ENCODE results near the gene NUCKS1.
A peak's percentile ranks its signal among the peaks of the same experiment; 100 is the strongest.

Gene NUCKS1

GRCh38 chr1:205744403-205744802, 5.6 kb downstream of the NUCKS1 start:
- Histone ChIP-seq H4K20me1 (ENCODE audit: insufficient read depth, low read length) (peaks cover 4% of the 10 kb centered on the region), H2AFZ (ENCODE audit: low read length) (no peak overlapping the region), H3K27ac (ENCODE audit: low read depth, low read length, poor library complexity, severe bottlenecking) (no peak overlapping the region), H3K9me2 (ENCODE audit: low read depth, low read length) (no peaks in the 10 kb centered on the region), H3K4me3 (ENCODE audit: low read depth, low read length, poor library complexity, severe bottlenecking) (no peak overlapping the region), H3K9me3 (ENCODE audit: low read length) (no peaks in the 10 kb centered on the region), H3K9ac (ENCODE audit: low read length) (no peak overlapping the region), H3F3A (ENCODE audit: insufficient read depth, low read length) (no peaks in the 10 kb centered on the region), H3K4me2 (ENCODE audit: low read length) (peak overlapping the region; percentile 41; the same call in 1 of the 2 replicates), H3K36me3 (ENCODE audit: insufficient read depth, low read length) (peaks cover 62% of the 10 kb centered on the region), H3K4me1 (ENCODE audit: insufficient read depth, low read length, severe bottlenecking) (peaks cover 65% of the 10 kb centered on the region), H3K27me3 (ENCODE audit: insufficient read depth, low read length) (no peaks in the 10 kb centered on the region), H3K79me2 (ENCODE audit: insufficient read depth, low read length) (peaks cover 93% of the 10 kb centered on the region)
- TF ChIP-seq EZH2 (IDR thresholded peaks at IDR 0.05; ENCODE audit: borderline replicate concordance, low read length): no peak
- no peak for TF ChIP-seq CTCF (IDR thresholded peaks at IDR 0.05; ENCODE audit: low read length)

- Histone ChIP-seq H3K4me2 (ENCODE audit: low read length) (peak overlapping the region; percentile 41), H3K9me3 (ENCODE audit: low read length) (no peaks in the 10 kb centered on the region), H3K4me3 (ENCODE audit: low read depth, low read length, poor library complexity, severe bottlenecking) (no peak overlapping the region), H3F3A (ENCODE audit: insufficient read depth, low read length) (no peaks in the 10 kb centered on the region), H2AFZ (ENCODE audit: low read length) (no peak overlapping the region), H3K27ac (ENCODE audit: low read depth, low read length, poor library complexity, severe bottlenecking) (peak overlapping the region; percentile 9), H3K9ac (ENCODE audit: low read length) (no peak overlapping the region), H3K27me3 (ENCODE audit: insufficient read depth, low read length) (no peaks in the 10 kb centered on the region), H3K79me2 (ENCODE audit: insufficient read depth, low read length) (peaks cover 95% of the 10 kb centered on the region), H3K36me3 (ENCODE audit: insufficient read depth, low read length) (peaks cover 65% of the 10 kb centered on the region), H4K20me1 (ENCODE audit: insufficient read depth, low read length) (peaks cover 4% of the 10 kb centered on the region), H3K4me1 (ENCODE audit: insufficient read depth, low read length, severe bottlenecking) (peaks cover 65% of the 10 kb centered on the region), H3K9me2 (ENCODE audit: low read depth, low read length) (no peaks in the 10 kb centered on the region)
- TF ChIP-seq CTCF (IDR thresholded peaks at IDR 0.05; ENCODE audit: low read length): no peak
- TF ChIP-seq EZH2 (IDR thresholded peaks at IDR 0.05; ENCODE audit: borderline replicate concordance, low read length): no peak
Observed at GRCh38 chr1:205743977-205744376, 6.0 kb downstream of the NUCKS1 start.

GRCh38 chr1:205741681-205742080, 8.3 kb downstream of the NUCKS1 start:
- Histone ChIP-seq H3K9ac (ENCODE audit: low read length) (no peak overlapping the region), H3F3A (ENCODE audit: insufficient read depth, low read length) (no peaks in the 10 kb centered on the region), H3K27me3 (ENCODE audit: insufficient read depth, low read length) (no peaks in the 10 kb centered on the region), H3K9me2 (ENCODE audit: low read depth, low read length) (no peaks in the 10 kb centered on the region), H3K9me3 (ENCODE audit: low read length) (no peaks in the 10 kb centered on the region), H3K36me3 (ENCODE audit: insufficient read depth, low read length) (peaks cover 56% of the 10 kb centered on the region), H3K27ac (ENCODE audit: low read depth, low read length, poor library complexity, severe bottlenecking) (peak overlapping the region; percentile 22), H3K4me1 (ENCODE audit: insufficient read depth, low read length, severe bottlenecking) (peaks cover 45% of the 10 kb centered on the region), H3K79me2 (ENCODE audit: insufficient read depth, low read length) (peaks cover 95% of the 10 kb centered on the region), H3K4me2 (ENCODE audit: low read length) (no peak overlapping the region), H3K4me3 (ENCODE audit: low read depth, low read length, poor library complexity, severe bottlenecking) (no peak overlapping the region), H2AFZ (ENCODE audit: low read length) (no peak overlapping the region), H4K20me1 (ENCODE audit: insufficient read depth, low read length) (no peaks in the 10 kb centered on the region)
- TF ChIP-seq EZH2 (IDR thresholded peaks at IDR 0.05; ENCODE audit: borderline replicate concordance, low read length) (no peak), CTCF (IDR thresholded peaks at IDR 0.05; ENCODE audit: low read length) (no peak)

All from OCI-LY1 (cell line).